Neuronal stem cell (in vitro differentiated cells): ENCODE results near the gene ECSCR.
"Not testable (repeated sequence)": the region's sequence is repeated elsewhere in the genome, so short reads cannot be mapped to it uniquely, and the experiment has no call there.

Source experiments
- DNase-seq: peaks from one replicate; pipeline ENCODE4 v3.0.0-alpha.2; 2013; ENCODE audit warnings: low spot score
- H2AFZ ChIP-seq: one replicate; pipeline ENCODE4 v1.6.1; 2013; ENCODE audit warnings: mild to moderate bottlenecking, low read length, inconsistent platforms
- H2AK5ac ChIP-seq: 2 replicates; pipeline ENCODE4 v1.6.1; 2013; ENCODE audit warnings: low read depth, mild to moderate bottlenecking, inconsistent platforms, low read length, moderate library complexity, mixed read lengths
- H2BK120ac ChIP-seq: 2 replicates; pipeline ENCODE4 v1.6.1; 2013; ENCODE audit warnings: low read depth, mild to moderate bottlenecking, inconsistent platforms, low read length, moderate library complexity, mixed read lengths
- H2BK12ac ChIP-seq: one replicate; pipeline ENCODE4 v1.6.1; 2013; ENCODE audit warnings: low read length, inconsistent platforms
- H2BK15ac ChIP-seq: 2 replicates; pipeline ENCODE4 v1.6.1; 2013; ENCODE audit warnings: mild to moderate bottlenecking, low read length, inconsistent platforms, mixed read lengths
- H2BK5ac ChIP-seq: one replicate; pipeline ENCODE4 v1.6.1; 2013; ENCODE audit warnings: inconsistent platforms, mild to moderate bottlenecking, low read length, moderate library complexity
- H3K14ac ChIP-seq: one replicate; pipeline ENCODE4 v1.6.1; 2013; ENCODE audit warnings: low read length, inconsistent platforms
- H3K18ac ChIP-seq: 2 replicates; pipeline ENCODE4 v1.6.1; 2013; ENCODE audit warnings: low read length, inconsistent platforms
- H3K23ac ChIP-seq: 2 replicates; pipeline ENCODE4 v1.6.1; 2013; ENCODE audit warnings: low read depth, mild to moderate bottlenecking, mixed read lengths, low read length, inconsistent platforms; ENCODE audit not compliant: poor library complexity
- H3K27ac ChIP-seq: replicated peaks from 3 replicates; pipeline ENCODE4 v1.5.1; 2013; ENCODE audit warnings: low read length, inconsistent platforms
- H3K27me3 ChIP-seq, 3 experiments: 2 replicates each; pipeline ENCODE4 v1.6.1; 2013; ENCODE audit warnings: low read length in 3 of 3, mild to moderate bottlenecking in 2 of 3, inconsistent platforms in 1 of 3, low read depth in 1 of 3, mixed read lengths in 1 of 3, moderate library complexity in 1 of 3; ENCODE audit not compliant: control insufficient read depth in 3 of 3, insufficient read depth in 3 of 3
- H3K36me3 ChIP-seq, 2 donors: replicated peaks in 1 of 2; 2 replicates each; pipeline ENCODE4 v1.6.1; 2013; ENCODE audit warnings: low read length in 2 of 2; ENCODE audit not compliant: control insufficient read depth in 2 of 2, insufficient read depth in 2 of 2
- H3K4ac ChIP-seq: 2 replicates; pipeline ENCODE4 v1.6.1; 2013; ENCODE audit warnings: inconsistent platforms, mild to moderate bottlenecking, low read length, moderate library complexity
- H3K4me1 ChIP-seq, 2 donors: 1 replicate in 1 of 2; 2 replicates in 1 of 2; pipeline ENCODE4 v1.6.1; 2013; ENCODE audit warnings: low read length in 2 of 2, low read depth in 1 of 2; ENCODE audit not compliant: control insufficient read depth in 2 of 2, insufficient read depth in 1 of 2
- H3K4me2 ChIP-seq: one replicate; pipeline ENCODE4 v1.6.1; 2013; ENCODE audit warnings: mild to moderate bottlenecking, low read length, inconsistent platforms; ENCODE audit not compliant: insufficient read depth, poor library complexity, severe bottlenecking
- H3K4me3 ChIP-seq, 2 donors: 2 replicates each; pipeline ENCODE4 v1.5.1; 2013; ENCODE audit warnings: low read length in 2 of 2, mild to moderate bottlenecking in 2 of 2, inconsistent platforms in 1 of 2, moderate library complexity in 1 of 2
- H3K79me1 ChIP-seq: one replicate; pipeline ENCODE4 v1.6.1; 2013; ENCODE audit warnings: low read depth, mild to moderate bottlenecking, inconsistent platforms, low read length, moderate library complexity
- H3K9ac ChIP-seq: one replicate; pipeline ENCODE4 v1.6.1; 2013; ENCODE audit warnings: mild to moderate bottlenecking, low read depth, low read length, inconsistent platforms; ENCODE audit not compliant: poor library complexity
- H3K9me3 ChIP-seq, 2 donors: replicated peaks in 1 of 2; 2 replicates each; pipeline versions ENCODE3 to v1.6.1; 2013; ENCODE audit warnings: low read length in 2 of 2, mild to moderate bottlenecking in 2 of 2, inconsistent platforms in 1 of 2, low read depth in 1 of 2, mixed read lengths in 1 of 2, moderate library complexity in 1 of 2; ENCODE audit not compliant: control insufficient read depth in 2 of 2, insufficient read depth in 1 of 2
- H4K8ac ChIP-seq: one replicate; pipeline ENCODE4 v1.6.1; 2013; ENCODE audit warnings: low read depth, mild to moderate bottlenecking, inconsistent platforms, low read length, moderate library complexity
- H4K91ac ChIP-seq: one replicate; pipeline ENCODE4 v1.6.1; 2013; ENCODE audit warnings: low read length, low read depth, mild to moderate bottlenecking, inconsistent platforms; ENCODE audit not compliant: poor library complexity
- WGBS, 2 donors: extraction: QIAGEN DNeasy Blood & Tissue Kit; methylation state at CpG; one replicate each; pipeline ENCODE4 v1.1.7; 2013; ENCODE audit warnings: missing lambda C conversion rate in 2 of 2, mixed read lengths in 1 of 2; ENCODE audit not compliant: insufficient read length in 2 of 2, insufficient replicate concordance in 1 of 2; ENCODE audit errors: extremely low coverage in 2 of 2; 5-methylcytosine and 5-hydroxymethylcytosine counted together

ECSCR gene

DNA sequence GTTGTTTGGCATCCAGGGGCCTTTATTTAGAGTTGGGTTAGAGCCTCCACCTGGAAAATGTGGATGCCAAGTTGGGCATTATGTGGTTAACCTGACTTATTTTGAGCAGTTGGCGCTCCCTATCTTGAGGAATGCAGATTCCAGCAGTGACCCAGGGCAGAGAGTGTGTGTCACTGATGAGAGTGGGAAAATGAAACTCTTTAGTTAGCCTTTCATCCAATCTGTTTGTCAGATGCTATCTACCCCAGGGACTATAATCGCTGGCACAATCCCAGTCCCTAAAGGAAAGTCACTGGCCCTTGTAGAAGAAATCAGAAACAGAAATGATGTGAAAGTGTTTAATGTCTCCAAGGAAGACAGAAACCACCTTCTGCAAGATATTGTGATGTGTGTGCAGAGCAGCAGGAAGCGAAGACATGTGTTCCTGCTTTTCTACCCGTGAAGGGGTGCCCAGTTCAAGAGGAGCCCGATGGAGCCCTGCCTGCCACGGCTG lies 30.2 kb upstream of the ECSCR start:
- Histone ChIP-seq H3K4me2 (no peak overlapping the region), H2AK5ac (no peak overlapping the region), H2BK12ac (no peak overlapping the region), H3K79me1 (no peaks in the 10 kb centered on the region), H3K36me3 (no peaks in the 10 kb centered on the region), H4K8ac (no peak overlapping the region), H3K4me1 (no peaks in the 10 kb centered on the region), H2BK15ac (no peak overlapping the region), H3K18ac (no peak overlapping the region), H3K23ac (no peak overlapping the region), H3K27me3 (peaks cover 0 to 7% (median 0%) of the 10 kb centered on the region in 3 experiments), H3K14ac (no peak overlapping the region), H4K91ac (no peak overlapping the region), H2AFZ (no peak overlapping the region), H3K9me3 (no peaks in the 10 kb centered on the region), H3K9ac (no peak overlapping the region), H2BK5ac (no peak overlapping the region), H2BK120ac (no peak overlapping the region), H3K4me3 (no peak overlapping the region), H3K4ac (no peak overlapping the region), H3K27ac (no peak overlapping the region)
- no CpG with 5 or more reads among the region's 6 CpGs for WGBS, 2 donors
- no peak for DNase-seq

DNA sequence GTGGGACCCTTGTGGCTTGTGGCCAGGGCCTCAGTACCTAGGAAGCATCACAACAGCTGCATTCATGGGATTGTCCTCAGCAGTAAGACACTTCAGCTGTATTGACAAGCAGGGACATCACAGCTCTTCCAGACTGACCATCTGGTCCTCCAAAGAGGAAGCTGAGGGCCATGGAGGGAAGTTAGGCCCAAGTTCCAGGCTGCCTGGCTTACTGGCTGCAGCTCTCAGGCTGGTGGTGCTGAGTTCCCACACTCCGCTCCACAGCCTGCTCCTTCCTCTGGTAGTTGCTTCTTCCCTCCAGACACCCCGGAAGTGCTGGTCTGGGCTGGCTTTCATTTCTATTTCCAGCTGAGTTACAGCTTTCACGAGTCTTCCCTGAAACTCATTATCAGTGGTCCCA lies 25.7 kb upstream of the ECSCR start:
- Histone ChIP-seq H3K27ac (no peak overlapping the region), H3K4me1 (peaks cover 6 to 10% of the 10 kb centered on the region in 2 donors), H3K4ac (no peak overlapping the region), H2BK5ac (no peak overlapping the region), H3K9me3 (no peaks in the 10 kb centered on the region), H3K4me2 (no peak overlapping the region), H2AK5ac (no peak overlapping the region), H3K18ac (no peak overlapping the region), H3K23ac (no peak overlapping the region), H3K36me3 (no peaks in the 10 kb centered on the region), H3K27me3 (peaks cover 0 to 7% (median 0%) of the 10 kb centered on the region in 3 experiments), H4K8ac (no peak overlapping the region), H2BK12ac (no peak overlapping the region), H4K91ac (no peak overlapping the region), H2BK15ac (no peak overlapping the region), H2AFZ (no peak overlapping the region), H3K14ac (no peak overlapping the region), H3K9ac (no peak overlapping the region), H3K4me3 (no peak overlapping the region), H3K79me1 (no peaks in the 10 kb centered on the region), H2BK120ac (no peak overlapping the region)
- WGBS, 2 donors, result no CpG with 5 or more reads among the region's 3 CpGs
- no peak for DNase-seq

DNA sequence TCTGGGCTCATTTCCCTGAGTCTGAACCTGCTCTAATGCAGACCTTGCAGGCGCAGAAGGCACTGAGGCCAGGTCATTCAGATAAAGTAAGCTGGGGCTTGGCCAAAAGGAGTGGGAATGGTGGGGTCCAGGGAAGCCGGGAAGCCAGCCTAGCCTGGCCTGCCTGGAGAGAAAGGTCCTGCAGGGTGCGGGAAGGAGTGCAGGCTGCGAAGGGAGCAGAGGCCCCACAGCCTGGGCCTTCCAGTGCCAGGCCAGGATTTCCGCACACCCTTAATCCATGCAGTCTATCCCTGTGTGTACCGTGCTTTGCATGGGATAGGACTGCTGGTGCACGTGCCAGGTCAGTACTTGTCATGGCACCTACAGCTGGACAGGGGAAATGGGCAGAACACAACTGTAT lies 23.7 kb upstream of the ECSCR start:
- Histone ChIP-seq H2BK15ac (no peak overlapping the region), H2AFZ (peak overlapping the region; percentile 82), H3K9ac (no peak overlapping the region), H3K79me1 (no peaks in the 10 kb centered on the region), H3K23ac (no peak overlapping the region), H4K91ac (no peak overlapping the region), H3K18ac (no peak overlapping the region), H3K9me3 (no peaks in the 10 kb centered on the region), H3K27ac (no peak overlapping the region), H4K8ac (no peak overlapping the region), H3K14ac (no peak overlapping the region), H2AK5ac (no peak overlapping the region), H3K4me1 (peaks cover 6 to 10% of the 10 kb centered on the region in 2 donors), H2BK12ac (no peak overlapping the region), H3K4me3 (no peak overlapping the region), H3K27me3 (peaks cover 0 to 7% (median 0%) of the 10 kb centered on the region in 3 experiments), H3K36me3 (no peaks in the 10 kb centered on the region), H2BK5ac (no peak overlapping the region), H2BK120ac (no peak overlapping the region), H3K4me2 (no peak overlapping the region), H3K4ac (no peak overlapping the region)
- no CpG with 5 or more reads among the region's 7 CpGs for WGBS, 2 donors
- DNase-seq, result no peak

DNA sequence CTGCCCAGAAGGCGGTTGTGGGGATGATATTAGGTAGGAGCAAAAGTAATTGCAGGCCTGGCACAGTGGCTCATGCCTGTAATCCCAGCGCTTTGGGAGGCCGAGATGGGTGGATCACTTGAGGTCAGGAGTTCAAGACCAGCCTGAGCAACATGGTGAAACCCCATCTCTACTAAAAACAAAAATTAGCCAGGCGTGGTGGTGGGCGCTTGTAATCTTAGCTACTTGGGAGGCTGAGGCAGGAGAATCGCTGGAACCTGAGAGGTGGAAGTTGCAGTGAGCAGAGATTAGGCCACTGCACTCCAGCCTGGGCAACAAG lies 20.3 kb upstream of the ECSCR start:
- not testable (repeated sequence) for H3K9ac ChIP-seq, H3K14ac ChIP-seq, H2BK120ac ChIP-seq, H2BK15ac ChIP-seq, H3K18ac ChIP-seq, H4K91ac ChIP-seq, H3K4me2 ChIP-seq, H3K79me1 ChIP-seq, H2AK5ac ChIP-seq, H3K23ac ChIP-seq, H3K4me3 ChIP-seq, H2BK12ac ChIP-seq, H4K8ac ChIP-seq, H3K27ac ChIP-seq, H3K4ac ChIP-seq, H2BK5ac ChIP-seq, H3K27me3 ChIP-seq, H3K9me3 ChIP-seq, H3K36me3 ChIP-seq, H3K4me1 ChIP-seq, DNase-seq
- H2AFZ ChIP-seq, result peak overlapping the region; percentile 36
- WGBS, 2 donors, result no CpG with 5 or more reads among the region's 6 CpGs
